ENCODE results near the gene GSKIP.

DNA sequence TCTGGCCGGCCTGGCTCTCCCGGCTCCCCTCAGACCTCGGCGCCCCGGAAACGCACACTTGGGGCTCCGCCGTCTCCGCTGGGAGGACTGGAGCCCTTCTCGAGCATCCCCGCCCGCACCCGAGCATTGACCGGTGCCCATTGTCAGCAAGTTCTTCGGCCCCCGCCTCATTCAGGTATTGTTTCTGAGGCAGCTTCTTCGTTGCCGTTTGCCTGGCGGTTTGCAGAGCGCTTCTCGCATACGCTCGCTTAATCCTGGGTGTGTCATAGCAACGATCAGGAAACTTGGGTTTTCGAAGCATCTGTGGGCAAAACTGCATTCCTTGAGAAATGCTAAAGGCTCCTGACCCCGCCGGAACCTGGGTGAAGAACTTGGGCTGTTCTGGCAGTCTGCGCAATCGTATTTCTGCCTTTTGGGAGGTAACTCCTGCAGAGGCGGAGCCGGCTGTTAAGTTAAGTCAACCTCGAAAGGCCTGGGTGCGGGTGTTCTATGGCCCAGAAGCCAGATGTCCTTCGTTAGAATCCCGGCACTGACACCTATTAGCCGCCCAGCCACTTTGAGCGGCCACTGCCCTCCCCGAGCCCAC is 518 bp downstream of the GSKIP start:
- TF ChIP-seq, protein P1, sequence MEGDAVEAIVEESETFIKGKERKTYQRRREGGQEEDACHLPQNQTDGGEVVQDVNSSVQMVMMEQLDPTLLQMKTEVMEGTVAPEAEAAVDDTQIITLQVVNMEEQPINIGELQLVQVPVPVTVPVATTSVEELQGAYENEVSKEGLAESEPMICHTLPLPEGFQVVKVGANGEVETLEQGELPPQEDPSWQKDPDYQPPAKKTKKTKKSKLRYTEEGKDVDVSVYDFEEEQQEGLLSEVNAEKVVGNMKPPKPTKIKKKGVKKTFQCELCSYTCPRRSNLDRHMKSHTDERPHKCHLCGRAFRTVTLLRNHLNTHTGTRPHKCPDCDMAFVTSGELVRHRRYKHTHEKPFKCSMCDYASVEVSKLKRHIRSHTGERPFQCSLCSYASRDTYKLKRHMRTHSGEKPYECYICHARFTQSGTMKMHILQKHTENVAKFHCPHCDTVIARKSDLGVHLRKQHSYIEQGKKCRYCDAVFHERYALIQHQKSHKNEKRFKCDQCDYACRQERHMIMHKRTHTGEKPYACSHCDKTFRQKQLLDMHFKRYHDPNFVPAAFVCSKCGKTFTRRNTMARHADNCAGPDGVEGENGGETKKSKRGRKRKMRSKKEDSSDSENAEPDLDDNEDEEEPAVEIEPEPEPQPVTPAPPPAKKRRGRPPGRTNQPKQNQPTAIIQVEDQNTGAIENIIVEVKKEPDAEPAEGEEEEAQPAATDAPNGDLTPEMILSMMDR (IDR thresholded peaks at IDR 0.05; ENCODE audit: insufficient read depth, low read length, poor library complexity, severe bottlenecking) = no peak
- TF ChIP-seq EZH2phosphoT487 (conservative IDR thresholded peaks at IDR 0.05; ENCODE audit: low read length) = no peak
